Measurements from ENCODE around the gene ABLIM2. TPM values are rescaled to one million over a fixed set of nuclear protein-coding genes. Genes with fewer than 3 reads are reported as not detected.

The ABLIM2 gene
- total and polyA plus RNA-seq, 3 donors from 2014 or later, result 5.2 to 7.5 (median 6.9) TPM

DNA sequence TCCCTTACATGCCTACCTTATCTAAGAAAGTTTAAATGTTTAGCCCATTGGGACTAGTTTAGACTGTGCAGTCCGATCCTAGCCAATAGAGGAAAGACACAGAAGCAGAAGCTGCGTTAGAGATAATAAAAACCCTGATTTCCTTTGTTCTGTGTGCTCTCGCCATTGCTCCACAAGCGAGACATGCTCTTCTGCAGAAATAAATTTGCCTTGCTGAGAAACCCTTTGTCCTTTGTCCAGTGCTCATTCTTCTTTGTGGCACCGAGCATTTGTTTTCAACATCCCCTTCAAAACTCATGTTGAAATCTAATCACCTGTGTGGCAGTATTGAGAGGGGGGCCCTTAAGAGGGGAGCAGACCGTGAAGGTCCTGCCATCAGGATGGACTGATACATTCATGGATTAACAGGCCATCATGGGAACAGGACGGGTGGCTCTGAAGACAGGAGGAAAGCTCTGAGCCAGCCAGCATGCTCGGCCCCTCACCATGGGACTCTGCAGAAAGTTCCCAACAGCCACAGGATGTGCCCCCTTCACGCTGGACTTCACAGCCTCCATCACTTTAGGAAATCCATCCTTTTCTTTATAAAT lies 94.5 kb downstream of the ABLIM2 start:
- TF ChIP-seq, protein P1, sequence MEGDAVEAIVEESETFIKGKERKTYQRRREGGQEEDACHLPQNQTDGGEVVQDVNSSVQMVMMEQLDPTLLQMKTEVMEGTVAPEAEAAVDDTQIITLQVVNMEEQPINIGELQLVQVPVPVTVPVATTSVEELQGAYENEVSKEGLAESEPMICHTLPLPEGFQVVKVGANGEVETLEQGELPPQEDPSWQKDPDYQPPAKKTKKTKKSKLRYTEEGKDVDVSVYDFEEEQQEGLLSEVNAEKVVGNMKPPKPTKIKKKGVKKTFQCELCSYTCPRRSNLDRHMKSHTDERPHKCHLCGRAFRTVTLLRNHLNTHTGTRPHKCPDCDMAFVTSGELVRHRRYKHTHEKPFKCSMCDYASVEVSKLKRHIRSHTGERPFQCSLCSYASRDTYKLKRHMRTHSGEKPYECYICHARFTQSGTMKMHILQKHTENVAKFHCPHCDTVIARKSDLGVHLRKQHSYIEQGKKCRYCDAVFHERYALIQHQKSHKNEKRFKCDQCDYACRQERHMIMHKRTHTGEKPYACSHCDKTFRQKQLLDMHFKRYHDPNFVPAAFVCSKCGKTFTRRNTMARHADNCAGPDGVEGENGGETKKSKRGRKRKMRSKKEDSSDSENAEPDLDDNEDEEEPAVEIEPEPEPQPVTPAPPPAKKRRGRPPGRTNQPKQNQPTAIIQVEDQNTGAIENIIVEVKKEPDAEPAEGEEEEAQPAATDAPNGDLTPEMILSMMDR (IDR thresholded peaks at IDR 0.05), result no peak
- TF ChIP-seq POLR2A (IDR thresholded peaks at IDR 0.05), result no peak
- Histone ChIP-seq H3K27ac (no peak overlapping the region), H3K9me3 (no peaks in the 10 kb centered on the region), H3K27me3 (no peaks in the 10 kb centered on the region), H3K4me1 (no peaks in the 10 kb centered on the region), H3K36me3 (ENCODE audit: low read depth, missing control alignments) (no peaks in the 10 kb centered on the region), H3K4me3 (no peak overlapping the region)
- intact Hi-C loops (cut with DNase I; ENCODE audit: low total_unique reads), result no loop called here
- WGBS, 2 donors, result 95 to 97% methylated on average over 9 of the region's 9 CpGs
- no peak for DNase-seq

- Histone ChIP-seq H3K27ac (no peak overlapping the region), H3K4me1 (no peaks in the 10 kb centered on the region), H3K27me3 (no peaks in the 10 kb centered on the region), H3K4me3 (no peak overlapping the region), H3K9me3 (no peaks in the 10 kb centered on the region), H3K36me3 (ENCODE audit: low read depth, missing control alignments) (no peaks in the 10 kb centered on the region)
- DNase-seq, result no peak
- WGBS, 2 donors, result 93 to 95% methylated on average over 8 of the region's 8 CpGs
- TF ChIP-seq POLR2A (IDR thresholded peaks at IDR 0.05), result no peak
- intact Hi-C loops (cut with DNase I; ENCODE audit: low total_unique reads), result no loop called here
These were observed 97.0 kb downstream of the ABLIM2 start for GRCh38 chr4:8061573-8061972.

GRCh38 chr4:8061145-8061544 lies 97.5 kb downstream of the ABLIM2 start:
- H3K27ac ChIP-seq, result no peak overlapping the region
- H3K27me3 ChIP-seq, result no peaks in the 10 kb centered on the region
- no peaks in the 10 kb centered on the region for H3K9me3 ChIP-seq
- H3K4me3 ChIP-seq, result no peak overlapping the region
- H3K4me1 ChIP-seq, result no peaks in the 10 kb centered on the region
- DNase-seq, result no peak
- 71 to 81% methylated on average over 6 to 7 of the region's 7 CpGs for WGBS, 2 donors
- intact Hi-C loops (cut with DNase I; ENCODE audit: low total_unique reads), result no loop called here
- TF ChIP-seq POLR2A (IDR thresholded peaks at IDR 0.05), result no peak
- TF ChIP-seq, protein P1 (IDR thresholded peaks at IDR 0.05), result no peak
- no peaks in the 10 kb centered on the region for H3K36me3 ChIP-seq (ENCODE audit: low read depth, missing control alignments)

DNA sequence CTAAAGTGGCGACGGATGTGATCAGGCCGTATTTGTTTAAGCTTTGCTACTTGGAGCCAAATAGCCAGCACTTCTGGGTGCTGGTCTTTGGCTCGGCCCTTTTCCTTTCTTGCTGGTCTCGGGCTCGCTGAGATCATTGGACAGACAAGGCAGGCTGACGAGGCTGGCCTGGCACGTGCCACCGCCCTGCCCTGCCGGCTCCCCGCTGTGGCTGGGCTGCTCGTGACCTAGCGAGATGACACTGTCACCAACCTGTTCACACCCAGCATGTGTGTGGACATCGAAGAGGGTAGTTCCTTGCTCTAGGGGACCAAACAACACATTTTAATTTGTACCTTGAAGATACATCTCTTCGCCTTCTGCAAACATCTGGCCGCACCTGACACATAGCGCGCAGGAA lies 98.0 kb downstream of the ABLIM2 start:
- no peak for TF ChIP-seq POLR2A (IDR thresholded peaks at IDR 0.05)
- TF ChIP-seq, protein P1 (IDR thresholded peaks at IDR 0.05), result no peak
- H3K27me3 ChIP-seq, result no peaks in the 10 kb centered on the region
- H3K4me3 ChIP-seq, result no peak overlapping the region
- 91 to 92% methylated on average over 18 of the region's 18 CpGs for WGBS, 2 donors
- H3K36me3 ChIP-seq (ENCODE audit: low read depth, missing control alignments), result no peaks in the 10 kb centered on the region
- intact Hi-C loops (cut with DNase I; ENCODE audit: low total_unique reads), result no loop called here
- no peak overlapping the region for H3K27ac ChIP-seq
- no peaks in the 10 kb centered on the region for H3K9me3 ChIP-seq
- no peak for DNase-seq
- H3K4me1 ChIP-seq, result no peaks in the 10 kb centered on the region

DNA sequence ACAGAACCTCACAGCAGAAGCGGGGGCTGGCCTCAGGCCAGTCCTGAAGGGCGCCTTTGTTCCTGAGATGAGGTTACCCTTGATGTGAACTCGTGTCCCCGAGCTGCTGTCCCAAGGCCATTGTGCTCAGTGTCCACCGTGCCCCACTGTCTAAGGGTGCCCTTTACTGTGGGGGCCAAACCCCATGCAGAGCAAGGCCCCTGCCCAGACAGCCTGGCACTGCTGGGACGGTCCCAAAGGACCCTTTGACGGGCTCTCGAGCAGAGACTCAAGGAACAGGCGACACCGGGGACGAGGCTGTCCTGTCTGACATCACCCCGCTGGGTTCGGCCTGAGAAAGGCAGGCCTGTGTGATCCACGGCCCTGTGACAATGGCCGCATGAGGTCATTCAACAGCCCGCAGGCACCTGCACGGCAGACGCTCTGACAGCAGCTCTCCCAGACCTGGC lies 100.6 kb downstream of the ABLIM2 start:
- TF ChIP-seq, protein P1 (IDR thresholded peaks at IDR 0.05), result no peak
- TF ChIP-seq POLR2A (IDR thresholded peaks at IDR 0.05), result no peak
- DNase-seq, result no peak
- Histone ChIP-seq H3K27me3 (no peaks in the 10 kb centered on the region), H3K27ac (no peak overlapping the region), H3K4me3 (no peak overlapping the region), H3K9me3 (no peaks in the 10 kb centered on the region), H3K36me3 (ENCODE audit: low read depth, missing control alignments) (no peaks in the 10 kb centered on the region), H3K4me1 (no peaks in the 10 kb centered on the region)
- 94 to 95% methylated on average over 12 to 17 of the region's 18 CpGs for WGBS, 2 donors
- intact Hi-C loops (cut with DNase I; ENCODE audit: low total_unique reads), result no loop called here
